Kidney capillary endothelial cell (primary cell): ENCODE results near the gene MRPS23.
"Not testable (repeated sequence)": the region's sequence is repeated elsewhere in the genome, so short reads cannot be mapped to it uniquely, and the experiment has no call there.

ENCODE experiments used
- DNase-seq: peaks from one replicate; pipeline ENCODE4 v3.0.0-alpha.2; 2018; ENCODE audit warnings: low spot score

The MRPS23 gene

GRCh38 chr17:57862694-57863667 is 13.1 kb upstream of the MRPS23 start:
- no peak for DNase-seq

GRCh38 chr17:57861790-57862693 is 12.2 kb upstream of the MRPS23 start:
- no peak for DNase-seq

- no peak for DNase-seq
These were observed 11.4 kb upstream of the MRPS23 start for GRCh38 chr17:57861000-57861789.

- DNase-seq, result no peak
These were observed 10.7 kb upstream of the MRPS23 start for GRCh38 chr17:57860414-57860999.

GRCh38 chr17:57859601-57860413 is 10.0 kb upstream of the MRPS23 start:
- DNase-seq, result no peak

GRCh38 chr17:57858838-57859237 is 9.0 kb upstream of the MRPS23 start:
- DNase-seq, result no peak

- no peak for DNase-seq
These were observed 7.2 kb upstream of the MRPS23 start for GRCh38 chr17:57856792-57857620.

- no peak for DNase-seq
These were observed 5.7 kb upstream of the MRPS23 start for GRCh38 chr17:57855391-57856035.

- no peak for DNase-seq
These were observed 3.9 kb upstream of the MRPS23 start for GRCh38 chr17:57853695-57854094.

- no peak for DNase-seq
These were observed 3.1 kb upstream of the MRPS23 start for GRCh38 chr17:57852955-57853328.

- DNase-seq, result no peak
These were observed 2.5 kb upstream of the MRPS23 start for GRCh38 chr17:57852092-57852954.

GRCh38 chr17:57849163-57849873 is 526 bp downstream of the MRPS23 start:
- DNase-seq, result no peak

- not testable (repeated sequence) for DNase-seq
These were observed 3.5 kb downstream of the MRPS23 start for GRCh38 chr17:57846056-57846945.

- no peak for DNase-seq
These were observed 7.6 kb downstream of the MRPS23 start for GRCh38 chr17:57842280-57842679.

GRCh38 chr17:57839571-57839923 is 10.3 kb downstream of the MRPS23 start:
- DNase-seq, result no peak

- DNase-seq, result no peak
These were observed 10.8 kb downstream of the MRPS23 start for GRCh38 chr17:57838857-57839570.
